Fibroblast of villous mesenchyme (primary cell): ENCODE results near the gene GIPC3. TPM values are rescaled to one million over a fixed set of nuclear protein-coding genes. Genes with fewer than 3 reads are reported as not detected.

ENCODE experiments used
- DNase-seq: peaks from one replicate; pipeline ENCODE4 v3.0.0-alpha.2; 2010; ENCODE audit warnings: low read depth
- H3K4me3 ChIP-seq: 2 replicates; pipeline ENCODE4 v1.5.1; 2011; ENCODE audit warnings: low read depth, mild to moderate bottlenecking, low read length
- CTCF ChIP-seq: IDR thresholded peaks from 2 replicates; pipeline ENCODE4 v1.5.1; 2012; ENCODE audit warnings: low read depth, mild to moderate bottlenecking, low read length; ENCODE audit not compliant: insufficient read depth
- total RNA-seq: library from RNA; depleted of rRNA; stranded (reverse); fragments of >200 nt; gene quantifications from 2 replicates; pipeline ENCODE4 v1.2.3, GENCODE V29; 2012

Gene GIPC3
- total RNA-seq, 1 donor = 0.43 TPM

GRCh38 chr19:3538258-3538929, 46.9 kb upstream of the GIPC3 start:
- no peak for DNase-seq
- no peak for TF ChIP-seq CTCF
- no peak overlapping the region for H3K4me3 ChIP-seq

- no peak for TF ChIP-seq CTCF
- no peak within 1 kb of the TSS for H3K4me3 ChIP-seq
- DNase-seq = no peak
Observed at GRCh38 chr19:3538965-3539755, 46.1 kb upstream of the GIPC3 start, which contains the start of gene TEKTIP1. Gene TEKTIP1, plus strand, starts transcription at chr19:3539174. Its CDS starts 4 bp downstream, at chr19:3539178.

- no peak overlapping the region for H3K4me3 ChIP-seq
- no peak for DNase-seq
- no peak for TF ChIP-seq CTCF
Observed at GRCh38 chr19:3539756-3540118, 45.5 kb upstream of the GIPC3 start.

GRCh38 chr19:3543150-3544057, 41.9 kb upstream of the GIPC3 start:
- no peak for DNase-seq
- no peak for TF ChIP-seq CTCF
- H3K4me3 ChIP-seq = no peak overlapping the region

DNA sequence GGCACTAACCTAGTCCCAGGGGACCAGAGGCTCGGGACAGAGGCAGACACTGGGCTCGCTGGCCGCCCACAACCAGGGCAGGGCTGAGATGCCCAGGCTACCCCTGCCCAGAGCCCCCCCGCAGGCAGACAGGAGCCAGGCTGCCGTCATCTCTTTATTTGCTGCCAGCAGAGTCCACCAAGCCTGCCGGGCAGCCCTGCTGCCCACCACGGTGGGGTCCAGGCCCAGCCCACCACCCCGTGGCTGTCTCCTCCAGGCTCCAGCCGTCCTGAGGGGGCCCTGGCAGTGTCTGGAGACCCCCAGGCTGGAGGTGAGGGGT, 41.3 kb upstream of the GIPC3 start:
- no peak for TF ChIP-seq CTCF
- no peak for DNase-seq
- no peak overlapping the region for H3K4me3 ChIP-seq

DNA sequence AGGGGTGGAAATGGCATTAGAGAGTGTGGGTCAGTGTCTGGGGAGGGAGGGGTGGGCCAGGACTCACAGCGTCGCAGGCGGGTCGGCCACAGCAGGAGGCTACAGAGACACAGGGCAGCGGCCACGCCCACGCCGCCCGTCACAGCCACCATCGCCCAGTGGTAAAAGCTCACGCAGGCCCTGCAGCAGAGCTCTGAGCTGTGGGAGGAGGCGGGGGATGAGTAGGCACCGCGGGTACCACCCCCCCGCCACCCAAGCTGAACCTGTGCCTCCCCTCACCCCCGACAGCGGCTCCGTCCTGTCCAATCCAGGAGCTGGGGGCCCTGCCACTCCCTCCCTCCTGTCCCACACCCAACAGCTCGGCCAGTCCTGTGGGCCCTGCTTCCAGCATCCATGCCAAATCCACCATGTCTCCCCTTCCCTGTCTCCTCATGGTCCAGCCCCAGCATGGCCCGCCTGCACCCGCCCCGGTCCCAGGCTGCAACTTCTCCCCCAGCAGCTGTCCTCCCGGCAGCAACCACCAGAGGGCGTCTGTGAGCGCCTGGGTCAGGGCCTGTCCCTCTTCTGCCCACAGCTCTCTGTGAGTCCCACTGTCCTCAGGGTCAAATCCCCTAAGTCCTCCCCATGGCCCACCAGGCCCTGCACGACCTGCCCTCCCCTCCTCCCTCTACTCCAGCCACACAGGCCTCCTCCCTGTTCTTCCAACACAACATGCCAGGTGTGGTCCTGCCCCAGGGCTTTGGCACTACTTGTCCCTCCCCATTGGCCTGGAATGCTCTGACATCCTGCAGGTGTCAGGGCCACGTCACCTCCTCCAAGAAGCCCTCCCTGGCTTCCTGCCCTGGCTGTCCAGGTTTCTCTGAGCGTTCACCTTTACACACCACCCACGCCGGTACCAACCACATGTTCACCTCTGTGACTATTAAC, 40.3 kb upstream of the GIPC3 start:
- no peak overlapping the region for H3K4me3 ChIP-seq
- TF ChIP-seq CTCF = peak; percentile 89
- peak; percentile 46 for DNase-seq
